Natural killer cell (primary cell): ENCODE data around the gene RNF169. TPM values are rescaled to one million over a fixed set of nuclear protein-coding genes. Genes with fewer than 3 reads are reported as not detected.
A peak's percentile ranks its signal among the peaks of the same experiment; 100 is the strongest.

Experiments used
- ATAC-seq, 3 donors: fragments of 150-1000 bp in 2 of 3; fragments of 200-7000 bp in 1 of 3; cut with Tn5 transposase; 1 replicate in 1 of 3; 2 replicates in 2 of 3; pipeline ENCODE4 v1.10.0; 2021; ENCODE audit warnings: mild to moderate bottlenecking in 2 of 3, moderate library complexity in 2 of 3
- DNase-seq, 2 donors: peaks; one replicate each; pipeline versions ENCODE4 v3.0.0 to v3.0.0-alpha.2; 2013 to 2021; ENCODE audit warnings: mixed read lengths in 1 of 2
- H3K27ac ChIP-seq: one replicate; pipeline ENCODE4 v1.5.1; 2013; ENCODE audit warnings: mild to moderate bottlenecking, low read length
- H3K27me3 ChIP-seq: one replicate; pipeline ENCODE4 v1.6.1; 2013; ENCODE audit warnings: low read length; ENCODE audit not compliant: control insufficient read depth, insufficient read depth
- H3K36me3 ChIP-seq: one replicate; pipeline ENCODE4 v1.6.1; 2013; ENCODE audit warnings: low read length; ENCODE audit not compliant: control insufficient read depth, insufficient read depth
- H3K4me1 ChIP-seq: one replicate; pipeline ENCODE4 v1.6.1; 2013; ENCODE audit warnings: low read length; ENCODE audit not compliant: control insufficient read depth, insufficient read depth
- H3K4me3 ChIP-seq: one replicate; pipeline ENCODE4 v1.5.1; 2013; ENCODE audit warnings: low read length
- H3K9me3 ChIP-seq: one replicate; pipeline ENCODE4 v1.6.1; 2013; ENCODE audit warnings: low read length; ENCODE audit not compliant: control insufficient read depth, insufficient read depth
- H3K27ac Mint-ChIP-seq, 2 donors: one replicate each; pipeline ENCODE4 v1.8.0; 2022; ENCODE audit warnings: mild to moderate bottlenecking in 2 of 2, mixed read lengths in 2 of 2, moderate library complexity in 1 of 2
- H3K27me3 Mint-ChIP-seq, 2 donors: one replicate each; pipeline ENCODE4 v1.8.0; 2022; ENCODE audit warnings: low read depth in 2 of 2, mixed read lengths in 2 of 2
- H3K36me3 Mint-ChIP-seq: one replicate; pipeline ENCODE4 v1.8.0; 2022; ENCODE audit warnings: mixed read lengths
- H3K4me1 Mint-ChIP-seq, 2 donors: one replicate each; pipeline ENCODE4 v1.8.0; 2022; ENCODE audit warnings: mixed read lengths in 2 of 2
- H3K4me3 Mint-ChIP-seq: one replicate; pipeline ENCODE4 v1.8.0; 2022; ENCODE audit warnings: mild to moderate bottlenecking, moderate library complexity, mixed read lengths
- H3K9me3 Mint-ChIP-seq, 2 donors: one replicate each; pipeline ENCODE4 v1.8.0; 2022; ENCODE audit warnings: mixed read lengths in 2 of 2
- WGBS: methylation state at CpG from one replicate; pipeline ENCODE4 v1.1.7; 2013; ENCODE audit warnings: missing lambda C conversion rate; ENCODE audit not compliant: insufficient coverage; 5-methylcytosine and 5-hydroxymethylcytosine counted together
- intact Hi-C: fragments of 100-400 bp; cut with micrococcal nuclease; formaldehyde crosslinking; loops from one replicate; pipeline ENCODE4 v1.14.2; 2022
- total RNA-seq, 4 donors: library from RNA; stranded (reverse); fragments of 120-200 nt in 1 of 4; gene quantifications; one replicate each; pipeline versions ENCODE4 v1.2.3 to v1.2.4, GENCODE V29; 2013 to 2022
- TF ChIP-seq, protein P1 (sequence below): fragments of 200-600 bp; IDR thresholded peaks from one replicate; pipeline ENCODE4 v1.8.0; 2022; ENCODE audit warnings: antibody characterized with exemption

Gene RNF169
- total RNA-seq, 3 donors from 2014 or later (not counting 1 experiment from before 2014, with no cell fraction given) = 29.1 to 39.8 (median 37.9) TPM

DNA sequence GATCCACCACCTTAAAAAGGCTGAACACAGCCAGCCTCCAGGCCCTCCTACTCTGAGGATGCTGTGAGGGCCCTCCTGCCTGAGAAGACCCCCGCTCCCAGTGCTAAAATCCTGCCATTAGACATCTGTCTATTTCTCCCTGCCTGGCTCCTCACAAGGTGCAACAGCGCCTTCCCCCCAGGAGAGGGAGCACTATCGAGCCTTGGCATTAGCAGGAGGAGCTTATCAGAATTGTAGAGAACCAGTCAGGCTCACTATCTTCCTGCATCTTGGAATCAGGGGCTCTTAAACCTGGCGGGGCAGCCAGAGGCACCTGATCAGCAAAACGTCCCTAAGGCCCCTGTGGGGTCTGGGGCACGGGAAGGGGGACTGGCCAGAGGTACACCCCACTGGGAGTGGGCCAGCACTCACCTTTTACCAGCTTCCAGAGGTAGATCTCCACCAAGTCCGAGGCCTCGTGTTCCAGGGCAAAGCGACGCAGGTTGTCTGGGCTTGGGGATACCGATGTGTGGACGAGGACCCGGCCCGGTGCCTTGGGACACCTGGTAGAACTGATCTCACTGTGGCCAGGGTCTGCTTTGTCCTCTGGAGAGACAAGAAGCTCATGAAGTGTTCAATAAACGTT, 46.2 kb upstream of the RNF169 start:
- TF ChIP-seq, protein P1, sequence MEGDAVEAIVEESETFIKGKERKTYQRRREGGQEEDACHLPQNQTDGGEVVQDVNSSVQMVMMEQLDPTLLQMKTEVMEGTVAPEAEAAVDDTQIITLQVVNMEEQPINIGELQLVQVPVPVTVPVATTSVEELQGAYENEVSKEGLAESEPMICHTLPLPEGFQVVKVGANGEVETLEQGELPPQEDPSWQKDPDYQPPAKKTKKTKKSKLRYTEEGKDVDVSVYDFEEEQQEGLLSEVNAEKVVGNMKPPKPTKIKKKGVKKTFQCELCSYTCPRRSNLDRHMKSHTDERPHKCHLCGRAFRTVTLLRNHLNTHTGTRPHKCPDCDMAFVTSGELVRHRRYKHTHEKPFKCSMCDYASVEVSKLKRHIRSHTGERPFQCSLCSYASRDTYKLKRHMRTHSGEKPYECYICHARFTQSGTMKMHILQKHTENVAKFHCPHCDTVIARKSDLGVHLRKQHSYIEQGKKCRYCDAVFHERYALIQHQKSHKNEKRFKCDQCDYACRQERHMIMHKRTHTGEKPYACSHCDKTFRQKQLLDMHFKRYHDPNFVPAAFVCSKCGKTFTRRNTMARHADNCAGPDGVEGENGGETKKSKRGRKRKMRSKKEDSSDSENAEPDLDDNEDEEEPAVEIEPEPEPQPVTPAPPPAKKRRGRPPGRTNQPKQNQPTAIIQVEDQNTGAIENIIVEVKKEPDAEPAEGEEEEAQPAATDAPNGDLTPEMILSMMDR = peak; percentile 83
- ATAC-seq (peak; percentile 75 to 91 (median 83)), DNase-seq (peak; percentile 36 to 75)
- no peak overlapping the region for H3K4me3 ChIP-seq
- intact Hi-C loops = loop anchor here (1.0 kb wide), 1 partner anchor 37 kb away; no protein-coding TSS in a partner anchor
- H3K9me3 Mint-ChIP-seq = no peaks in the 10 kb centered on the region
- H3K36me3 ChIP-seq = no peaks in the 10 kb centered on the region
- peaks cover 0 to under 1% of the 10 kb centered on the region in 2 donors for H3K27me3 Mint-ChIP-seq
- no peaks in the 10 kb centered on the region for H3K36me3 Mint-ChIP-seq
- 54% methylated on average over 15 of the region's 15 CpGs for WGBS
- no peak overlapping the region for H3K27ac ChIP-seq
- H3K4me1 Mint-ChIP-seq = no peaks in the 10 kb centered on the region
- H3K27ac Mint-ChIP-seq = no peak overlapping the region
- H3K27me3 ChIP-seq = no peaks in the 10 kb centered on the region
- H3K4me3 Mint-ChIP-seq = no peak overlapping the region
- no peaks in the 10 kb centered on the region for H3K4me1 ChIP-seq
- H3K9me3 ChIP-seq = no peaks in the 10 kb centered on the region

DNA sequence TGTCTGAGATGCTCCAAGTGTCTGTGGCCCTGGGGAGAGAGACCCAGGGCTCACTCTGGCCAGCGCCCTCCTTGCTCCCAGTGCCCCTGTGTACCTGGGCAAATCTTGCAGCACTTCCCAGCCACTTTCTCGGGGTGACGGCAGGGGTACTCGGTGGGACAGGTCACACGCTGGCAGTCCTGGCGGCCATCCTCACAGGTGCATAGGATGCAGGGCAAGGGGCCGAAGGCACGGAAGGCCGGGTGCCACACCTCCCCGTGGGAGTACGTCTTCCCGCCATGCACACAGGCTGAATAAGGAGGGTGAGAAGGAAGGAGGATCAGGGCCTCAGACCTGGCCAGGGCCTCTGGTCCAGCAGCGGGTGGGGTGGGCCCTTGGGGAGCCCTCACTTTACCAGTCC, 45.4 kb upstream of the RNF169 start:
- H3K27me3 ChIP-seq = no peaks in the 10 kb centered on the region
- H3K27ac ChIP-seq = no peak overlapping the region
- Mint-ChIP-seq H3K9me3 (no peaks in the 10 kb centered on the region), H3K4me1 (no peaks in the 10 kb centered on the region), H3K4me3 (no peak overlapping the region), H3K27ac (no peak overlapping the region), H3K36me3 (no peaks in the 10 kb centered on the region), H3K27me3 (no peaks in the 10 kb centered on the region)
- intact Hi-C loops = no loop called here
- no peaks in the 10 kb centered on the region for H3K36me3 ChIP-seq
- H3K4me3 ChIP-seq = no peak overlapping the region
- no peaks in the 10 kb centered on the region for H3K9me3 ChIP-seq
- no peaks in the 10 kb centered on the region for H3K4me1 ChIP-seq
- no peak for ATAC-seq
- 92% methylated on average over 13 of the region's 13 CpGs for WGBS
- DNase-seq = no peak
- TF ChIP-seq, protein P1 = no peak

DNA sequence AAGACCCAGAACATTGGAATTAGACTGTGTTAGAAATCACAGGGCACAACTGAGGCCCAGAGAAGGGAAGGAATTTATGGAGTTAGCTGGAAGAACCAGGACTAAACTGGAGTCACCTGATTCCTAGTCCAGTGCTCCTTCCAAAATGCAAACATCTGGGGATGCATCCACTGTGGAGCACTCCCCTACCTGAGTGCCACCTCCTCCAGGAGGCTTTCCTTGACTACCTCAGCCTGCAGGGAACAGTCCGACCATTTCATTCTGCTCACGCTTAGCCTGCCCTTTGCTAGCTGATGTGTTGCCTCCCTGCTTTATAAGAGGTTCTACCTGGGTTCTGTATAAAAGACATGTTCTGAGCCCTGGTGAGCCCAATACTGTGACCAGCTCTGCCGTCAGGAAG, 41.5 kb upstream of the RNF169 start:
- intact Hi-C loops = no loop called here
- no peak overlapping the region for H3K27ac ChIP-seq
- Mint-ChIP-seq H3K27me3 (no peaks in the 10 kb centered on the region), H3K4me1 (no peaks in the 10 kb centered on the region), H3K36me3 (no peaks in the 10 kb centered on the region), H3K27ac (no peak overlapping the region), H3K9me3 (no peaks in the 10 kb centered on the region), H3K4me3 (no peak overlapping the region)
- H3K4me1 ChIP-seq = no peaks in the 10 kb centered on the region
- no peaks in the 10 kb centered on the region for H3K27me3 ChIP-seq
- DNase-seq (no peak), ATAC-seq (no peak)
- H3K9me3 ChIP-seq = no peaks in the 10 kb centered on the region
- TF ChIP-seq, protein P1 = no peak
- WGBS = 93% methylated on average over 3 of the region's 3 CpGs
- H3K4me3 ChIP-seq = no peak overlapping the region
- H3K36me3 ChIP-seq = no peaks in the 10 kb centered on the region
